Peyer's patch (tissue), 4 donors: ENCODE data around the gene DMRT1. TPM values are rescaled to one million over a fixed set of nuclear protein-coding genes. Genes with fewer than 3 reads are reported as not detected.

Experiments used
- DNase-seq, 3 donors: peaks; one replicate each; pipeline ENCODE4 v3.0.0-alpha.2; 2017 to 2019
- H3K27ac ChIP-seq, 4 donors: fragments of 200-600 bp; sonication (generic); one replicate each; pipeline ENCODE4 v1.5.1; 2016 to 2019
- H3K27me3 ChIP-seq, 2 donors: fragments of 200-600 bp; sonication (generic); one replicate each; pipeline ENCODE4 v1.5.1; 2019
- H3K36me3 ChIP-seq, 3 donors: fragments of 200-600 bp; sonication (generic); one replicate each; pipeline ENCODE4 v1.5.1; 2016 to 2019
- H3K4me1 ChIP-seq, 4 donors: fragments of 200-600 bp; sonication (generic); one replicate each; pipeline ENCODE4 v1.5.1; 2016 to 2019
- H3K4me3 ChIP-seq, 4 donors: fragments of 200-600 bp; sonication (generic); 1 replicate in 3 of 4; 2 replicates in 1 of 4; pipeline ENCODE4 v1.5.1; 2016 to 2019; ENCODE audit warnings: mild to moderate bottlenecking in 1 of 4
- H3K9me3 ChIP-seq, 4 donors: fragments of 200-600 bp; sonication (generic); one replicate each; pipeline ENCODE4 v1.5.1; 2016 to 2019; ENCODE audit warnings: mild to moderate bottlenecking in 1 of 4
- CTCF ChIP-seq, 6 experiments: fragments of 450-650 bp in 4 of 6; fragments of 200-600 bp in 2 of 6; sonication (generic) in 1 of 6; IDR thresholded peaks; one replicate each; pipeline ENCODE4 v1.5.1; 2017 to 2019; ENCODE audit warnings: antibody characterized with exemption in 6 of 6, mild to moderate bottlenecking in 3 of 6, moderate library complexity in 1 of 6
- POLR2A ChIP-seq, 2 donors: fragments of 450-650 bp; IDR thresholded peaks; one replicate each; pipeline ENCODE4 v1.5.1; 2017; ENCODE audit warnings: antibody characterized with exemption in 2 of 2, mild to moderate bottlenecking in 2 of 2, moderate library complexity in 2 of 2
- total RNA-seq, 4 donors: library from RNA; depleted of rRNA; stranded (reverse); fragments of >200 nt; gene quantifications; one replicate each; pipeline ENCODE4 v1.1.0, GENCODE V29; 2016

DMRT1 gene
- total RNA-seq, 4 donors from 2014 or later = not detected

GRCh38 chr9:875119-875962 is 33.8 kb downstream of the DMRT1 start:
- Histone ChIP-seq H3K27ac (no peak overlapping the region), H3K4me3 (no peak overlapping the region), H3K27me3 (no peaks in the 10 kb centered on the region), H3K4me1 (no peaks in the 10 kb centered on the region), H3K9me3 (no peaks in the 10 kb centered on the region), H3K36me3 (no peaks in the 10 kb centered on the region)
- DNase-seq = no peak
- TF ChIP-seq POLR2A (IDR thresholded peaks at IDR 0.05) (no peak), CTCF (IDR thresholded peaks at IDR 0.05) (no peak)

- Histone ChIP-seq H3K4me3 (no peak overlapping the region), H3K4me1 (no peaks in the 10 kb centered on the region), H3K36me3 (no peaks in the 10 kb centered on the region), H3K27ac (no peak overlapping the region), H3K27me3 (no peaks in the 10 kb centered on the region), H3K9me3 (no peaks in the 10 kb centered on the region)
- DNase-seq = no peak
- no peak for TF ChIP-seq CTCF (IDR thresholded peaks at IDR 0.05)
- TF ChIP-seq POLR2A (IDR thresholded peaks at IDR 0.05) = no peak
Observed at GRCh38 chr9:876425-876824, 34.9 kb downstream of the DMRT1 start.

- Histone ChIP-seq H3K9me3 (no peaks in the 10 kb centered on the region), H3K27ac (no peak overlapping the region), H3K4me1 (no peaks in the 10 kb centered on the region), H3K36me3 (no peaks in the 10 kb centered on the region), H3K4me3 (no peak overlapping the region), H3K27me3 (no peaks in the 10 kb centered on the region)
- TF ChIP-seq CTCF (IDR thresholded peaks at IDR 0.05) (no peak), POLR2A (IDR thresholded peaks at IDR 0.05) (no peak)
- no peak for DNase-seq
Observed at GRCh38 chr9:878239-878638, 36.7 kb downstream of the DMRT1 start.

DNA sequence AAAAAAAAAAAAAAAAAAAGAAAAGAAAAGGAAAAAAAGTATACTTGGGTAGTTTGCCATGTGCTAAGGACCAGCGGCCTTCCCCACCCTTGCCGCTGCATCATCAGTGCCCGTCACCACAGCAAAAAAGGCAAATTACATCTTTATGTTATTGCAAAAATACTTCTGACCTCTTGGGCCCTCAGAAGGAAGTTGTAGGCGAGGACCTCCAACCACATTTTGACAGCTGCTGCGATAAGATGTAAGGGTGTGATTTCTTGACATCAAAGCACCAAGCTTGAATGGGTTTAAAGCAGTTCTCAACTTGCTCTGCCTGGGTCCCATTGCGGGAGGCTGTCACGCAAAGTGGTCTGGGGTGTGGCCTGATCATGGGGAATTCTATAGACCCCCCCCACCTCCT is 39.2 kb downstream of the DMRT1 start:
- no peak for DNase-seq
- TF ChIP-seq POLR2A (IDR thresholded peaks at IDR 0.05) (no peak), CTCF (IDR thresholded peaks at IDR 0.05) (no peak)
- Histone ChIP-seq H3K4me1 (no peaks in the 10 kb centered on the region), H3K9me3 (no peaks in the 10 kb centered on the region), H3K27me3 (no peaks in the 10 kb centered on the region), H3K36me3 (no peaks in the 10 kb centered on the region), H3K4me3 (no peak overlapping the region), H3K27ac (no peak overlapping the region)

DNA sequence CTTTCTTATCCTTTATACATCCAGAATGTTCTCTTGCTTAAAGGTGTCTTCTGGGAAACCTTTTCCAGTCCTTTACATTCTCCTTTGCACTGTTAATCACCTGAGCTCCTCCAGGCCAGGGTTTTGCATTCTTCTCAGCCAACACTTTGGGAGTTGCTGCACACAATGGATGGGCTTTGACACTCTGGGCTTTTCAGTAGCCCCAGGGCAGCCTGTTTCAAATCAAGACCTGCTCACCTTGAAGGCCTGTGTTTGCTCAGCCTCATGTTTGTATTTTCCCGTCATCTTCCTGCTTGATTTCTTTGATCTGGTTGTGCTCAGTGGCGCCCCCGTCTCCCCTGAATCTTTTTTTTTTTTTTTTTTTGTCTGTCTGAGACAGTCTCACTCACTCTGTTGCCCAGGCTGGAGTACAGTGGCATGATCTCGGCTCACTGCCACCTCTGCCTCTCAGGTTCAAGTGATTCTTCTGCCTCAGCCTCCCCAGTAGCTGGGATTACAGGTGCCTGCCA is 41.0 kb downstream of the DMRT1 start:
- Histone ChIP-seq H3K36me3 (no peaks in the 10 kb centered on the region), H3K4me1 (no peaks in the 10 kb centered on the region), H3K27ac (no peak overlapping the region), H3K27me3 (no peaks in the 10 kb centered on the region), H3K4me3 (no peak overlapping the region), H3K9me3 (no peaks in the 10 kb centered on the region)
- TF ChIP-seq CTCF (IDR thresholded peaks at IDR 0.05) (no peak), POLR2A (IDR thresholded peaks at IDR 0.05) (no peak)
- DNase-seq = no peak
